NB4 (cell line): ENCODE measurements around the gene TSPAN16.
A peak's percentile ranks its signal among the peaks of the same experiment; 100 is the strongest.

Experiments
- DNase-seq: peaks from one replicate; pipeline ENCODE4 v3.0.0; 2010; ENCODE audit warnings: low read depth
- H3K4me3 ChIP-seq: one replicate; pipeline ENCODE4 v1.5.1; 2011; ENCODE audit warnings: mild to moderate bottlenecking, low read depth, low read length, moderate library complexity
- CTCF ChIP-seq: IDR thresholded peaks from one replicate; pipeline ENCODE4 v1.5.1; 2012; ENCODE audit warnings: low read depth, low read length
- MAX ChIP-seq: IDR thresholded peaks from 2 replicates; pipeline ENCODE4 v1.6.1; 2011; ENCODE audit warnings: low read depth, low read length
- MYC ChIP-seq: IDR thresholded peaks from 2 replicates; pipeline ENCODE4 v1.6.1; 2011; ENCODE audit warnings: low read depth, low read length
- POLR2A ChIP-seq: IDR thresholded peaks from 2 replicates; pipeline ENCODE4 v1.6.1; 2011; ENCODE audit warnings: mild to moderate bottlenecking; ENCODE audit not compliant: insufficient read length; ENCODE audit errors: extremely low read depth

TSPAN16 gene

GRCh38 chr19:11322269-11323024 lies 26.5 kb downstream of the TSPAN16 start:
- DNase-seq = peak; percentile 74
- TF ChIP-seq POLR2A (no peak), CTCF (no peak), MYC (no peak), MAX (no peak)
- no peak overlapping the region for H3K4me3 ChIP-seq

- TF ChIP-seq POLR2A (no peak), CTCF (no peak), MAX (no peak), MYC (no peak)
- no peak for DNase-seq
- H3K4me3 ChIP-seq = peak overlapping the region; percentile 46
These were observed 27.7 kb downstream of the TSPAN16 start for GRCh38 chr19:11323601-11324078.

GRCh38 chr19:11324079-11324661 lies 28.2 kb downstream of the TSPAN16 start:
- H3K4me3 ChIP-seq = peak overlapping the region; percentile 46
- no peak for TF ChIP-seq POLR2A
- TF ChIP-seq MYC = peak; percentile 71
- peak; percentile 100 for DNase-seq

- no peak overlapping the region for H3K4me3 ChIP-seq
- no peak for DNase-seq
These were observed 28.9 kb downstream of the TSPAN16 start for GRCh38 chr19:11324748-11325389.

GRCh38 chr19:11325544-11325943 lies 29.6 kb downstream of the TSPAN16 start:
- no peak for DNase-seq
- H3K4me3 ChIP-seq = no peak overlapping the region
- TF ChIP-seq MYC (no peak), POLR2A (no peak), CTCF (no peak), MAX (no peak)

More at GRCh38 chr19:11324748-11325389, 28.9 kb downstream of the TSPAN16 start:
- TF ChIP-seq POLR2A = no peak
- no peak for TF ChIP-seq MAX
- no peak for TF ChIP-seq MYC
- TF ChIP-seq CTCF = no peak

- DNase-seq = no peak
- TF ChIP-seq POLR2A = no peak
- TF ChIP-seq MAX = no peak
- TF ChIP-seq MYC = no peak
- TF ChIP-seq CTCF = no peak
- no peak overlapping the region for H3K4me3 ChIP-seq
These were observed 34.2 kb downstream of the TSPAN16 start for GRCh38 chr19:11330127-11330526.
